ENCODE results near the gene ADH7. TPM values are rescaled to one million over a fixed set of nuclear protein-coding genes. Genes with fewer than 3 reads are reported as not detected.

Gene ADH7
- total and polyA plus RNA-seq, 2 of the 13 experiments (the other 11 are each of a cell fraction or from before 2014, with no cell fraction given), result not detected

GRCh38 chr4:99394896-99395295, 40.2 kb downstream of the ADH7 start:
- DNase-seq (ENCODE audit: low spot score) (no peak), FAIRE-seq (no peak), ATAC-seq (no peak)
- H3K79me2 ChIP-seq (ENCODE audit: insufficient read depth, low read length), result no peaks in the 10 kb centered on the region
- no peak overlapping the region for H3K4me3 ChIP-seq (replicated peaks in 1 of 3; ENCODE audit: insufficient read depth in 1 of 3, low read depth in 2 of 3, low read length in 3 of 3)
- H3K36me3 ChIP-seq (replicated peaks in 1 of 2; ENCODE audit: control insufficient read depth in 1 of 2, insufficient read depth in 2 of 2, low read length in 2 of 2), result no peaks in the 10 kb centered on the region
- no peak overlapping the region for H3K27ac ChIP-seq (ENCODE audit: extremely low read length, insufficient read depth, low read length)
- no peak overlapping the region for H2AFZ ChIP-seq (ENCODE audit: low read length)
- H4K20me1 ChIP-seq (ENCODE audit: insufficient read depth, low read length), result no peaks in the 10 kb centered on the region
- in situ Hi-C loops (cut with HindIII; ENCODE audit: extremely low pct_ligation_motif_present, low pct_unique_long_range_greater_than_20kb), result no loop called here
- ChIA-PET POLR2A (no interaction called here), CTCF (ENCODE audit: low intra/inter-chr PET ratio, low total read pairs) (no interaction called here)
- BruUV-seq (replicated peaks), result no TSS peak
- H3K9me3 ChIP-seq (ENCODE audit: low read length), result peaks cover 13% of the 10 kb centered on the region
- no peak overlapping the region for H3K4me2 ChIP-seq (ENCODE audit: low read depth, low read length)
- H3K9ac ChIP-seq (ENCODE audit: insufficient read depth, low read depth, low read length), result no peak overlapping the region
- TF ChIP-seq ZNF121 (CRISPR knock-in tag; IDR thresholded peaks at IDR 0.05) (no peak), CEBPB (IDR thresholded peaks at IDR 0.05; ENCODE audit: borderline replicate concordance, low read depth, low read length) (peak; percentile 23; the same call in 1 of the 2 replicates), SUZ12 (IDR thresholded peaks at IDR 0.05; ENCODE audit: low read depth, low read length) (no peak), SMYD3 (CRISPR knock-in tag; IDR thresholded peaks at IDR 0.05) (no peak), ZNF546 (CRISPR knock-in tag; conservative IDR thresholded peaks at IDR 0.05) (no peak)
- H3K4me1 ChIP-seq (ENCODE audit: insufficient read depth, low read length), result peaks cover 8% of the 10 kb centered on the region
- no peaks in the 10 kb centered on the region for H3K27me3 ChIP-seq (ENCODE audit: control insufficient read depth in 1 of 2, insufficient read depth in 2 of 2, low read length in 2 of 2)
- intact Hi-C loops (cut with micrococcal nuclease; ENCODE audit: unreplicated experiment), result no loop called here

GRCh38 chr4:99390055-99390454, 45.1 kb downstream of the ADH7 start:
- Histone ChIP-seq H3K9ac (ENCODE audit: insufficient read depth, low read depth, low read length) (no peak overlapping the region), H3K79me2 (ENCODE audit: insufficient read depth, low read length) (no peaks in the 10 kb centered on the region), H2AFZ (ENCODE audit: low read length) (no peak overlapping the region), H3K4me3 (replicated peaks in 1 of 3; ENCODE audit: insufficient read depth in 1 of 3, low read depth in 2 of 3, low read length in 3 of 3) (no peak overlapping the region), H3K27ac (ENCODE audit: extremely low read length, insufficient read depth, low read length) (no peak overlapping the region), H3K4me1 (ENCODE audit: insufficient read depth, low read length) (no peaks in the 10 kb centered on the region), H4K20me1 (ENCODE audit: insufficient read depth, low read length) (no peaks in the 10 kb centered on the region), H3K27me3 (ENCODE audit: control insufficient read depth in 1 of 2, insufficient read depth in 2 of 2, low read length in 2 of 2) (no peaks in the 10 kb centered on the region), H3K36me3 (replicated peaks in 1 of 2; ENCODE audit: control insufficient read depth in 1 of 2, insufficient read depth in 2 of 2, low read length in 2 of 2) (no peaks in the 10 kb centered on the region), H3K9me3 (ENCODE audit: low read length) (peaks cover 13% of the 10 kb centered on the region), H3K4me2 (ENCODE audit: low read depth, low read length) (no peak overlapping the region)
- ChIA-PET CTCF (ENCODE audit: low intra/inter-chr PET ratio, low total read pairs) (no interaction called here), POLR2A (no interaction called here)
- TF ChIP-seq ZNF275 (CRISPR knock-in tag; IDR thresholded peaks at IDR 0.05; ENCODE audit: borderline replicate concordance) (no peak), SP4 (CRISPR knock-in tag; IDR thresholded peaks at IDR 0.05) (no peak), ATF7-NPFF (CRISPR knock-in tag; IDR thresholded peaks at IDR 0.05; ENCODE audit: low read depth) (no peak), SP2 (CRISPR knock-in tag; IDR thresholded peaks at IDR 0.05) (no peak)
- ATAC-seq (no peak), FAIRE-seq (no peak), DNase-seq (ENCODE audit: low spot score) (no peak)
- WGBS (ENCODE audit: low lambda C conversion rate), result 70% methylated on average over 1 of the region's 1 CpG
- no TSS peak for BruUV-seq (replicated peaks)
- intact Hi-C loops (cut with micrococcal nuclease; ENCODE audit: unreplicated experiment) (no loop called here), in situ Hi-C loops (cut with HindIII; ENCODE audit: extremely low pct_ligation_motif_present, low pct_unique_long_range_greater_than_20kb) (no loop called here)

All from HepG2 (cell line).